RPMI8226 (cell line): ENCODE measurements around the gene EML6.

Source experiments
- DNase-seq: peaks from one replicate; pipeline ENCODE4 v3.0.0-alpha.2; 2015

Gene EML6

DNA sequence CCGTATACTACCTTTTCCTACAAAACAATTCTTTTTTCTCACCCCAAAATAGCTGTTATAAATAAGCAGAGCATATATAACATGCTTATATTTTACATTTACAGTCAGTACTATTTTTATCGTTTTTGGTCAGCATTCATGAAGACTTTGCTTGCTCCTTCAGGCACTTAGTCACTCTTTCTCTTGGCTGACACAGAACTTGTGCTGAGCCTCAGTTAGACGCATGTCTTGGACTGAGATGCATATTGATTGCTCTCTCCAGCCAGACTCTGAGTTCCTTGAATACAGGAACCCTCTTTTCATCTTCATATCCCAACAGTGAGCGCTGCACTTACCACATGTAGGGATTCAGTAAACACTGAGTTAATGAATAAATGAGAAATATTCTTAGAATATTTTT, 168.4 kb downstream of the EML6 start:
- DNase-seq: no peak

DNA sequence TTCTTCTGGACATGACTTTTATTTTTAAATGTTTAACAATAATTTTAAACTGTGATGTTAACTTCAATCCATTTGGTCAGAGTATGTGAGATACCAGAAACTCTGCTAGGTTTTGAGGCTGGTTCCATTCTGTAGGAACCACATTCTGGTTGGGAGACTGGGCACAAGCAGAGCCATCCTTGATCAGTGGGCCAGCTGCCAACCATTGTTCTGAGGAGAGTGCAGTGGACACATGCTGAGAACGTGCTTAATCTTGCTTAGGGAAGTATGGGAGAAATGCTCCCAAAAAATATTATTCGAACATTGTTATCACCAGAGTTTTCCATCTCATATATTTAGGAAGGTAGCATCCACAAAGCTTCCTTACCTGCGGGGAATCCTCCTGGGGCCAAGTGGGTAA, 171.0 kb downstream of the EML6 start:
- no peak for DNase-seq

DNA sequence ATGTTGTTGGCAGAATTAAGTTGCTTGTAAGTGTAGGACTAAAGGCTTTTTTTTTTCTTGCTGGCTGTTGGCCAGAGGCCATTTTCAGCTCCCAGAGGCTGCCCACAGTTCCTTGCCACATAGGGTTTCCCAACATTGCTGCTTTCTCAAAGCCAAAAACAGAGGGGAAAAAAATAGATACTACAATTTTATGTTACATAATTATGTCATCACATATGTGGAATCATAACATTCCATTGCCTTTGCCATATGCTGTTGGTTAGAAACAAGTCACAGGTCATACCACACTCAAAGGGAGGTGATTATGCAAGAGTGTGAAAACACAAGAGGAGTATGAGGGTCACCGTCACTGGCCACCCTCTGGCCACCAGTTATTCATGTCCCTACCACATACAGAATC, 172.3 kb downstream of the EML6 start:
- no peak for DNase-seq

DNA sequence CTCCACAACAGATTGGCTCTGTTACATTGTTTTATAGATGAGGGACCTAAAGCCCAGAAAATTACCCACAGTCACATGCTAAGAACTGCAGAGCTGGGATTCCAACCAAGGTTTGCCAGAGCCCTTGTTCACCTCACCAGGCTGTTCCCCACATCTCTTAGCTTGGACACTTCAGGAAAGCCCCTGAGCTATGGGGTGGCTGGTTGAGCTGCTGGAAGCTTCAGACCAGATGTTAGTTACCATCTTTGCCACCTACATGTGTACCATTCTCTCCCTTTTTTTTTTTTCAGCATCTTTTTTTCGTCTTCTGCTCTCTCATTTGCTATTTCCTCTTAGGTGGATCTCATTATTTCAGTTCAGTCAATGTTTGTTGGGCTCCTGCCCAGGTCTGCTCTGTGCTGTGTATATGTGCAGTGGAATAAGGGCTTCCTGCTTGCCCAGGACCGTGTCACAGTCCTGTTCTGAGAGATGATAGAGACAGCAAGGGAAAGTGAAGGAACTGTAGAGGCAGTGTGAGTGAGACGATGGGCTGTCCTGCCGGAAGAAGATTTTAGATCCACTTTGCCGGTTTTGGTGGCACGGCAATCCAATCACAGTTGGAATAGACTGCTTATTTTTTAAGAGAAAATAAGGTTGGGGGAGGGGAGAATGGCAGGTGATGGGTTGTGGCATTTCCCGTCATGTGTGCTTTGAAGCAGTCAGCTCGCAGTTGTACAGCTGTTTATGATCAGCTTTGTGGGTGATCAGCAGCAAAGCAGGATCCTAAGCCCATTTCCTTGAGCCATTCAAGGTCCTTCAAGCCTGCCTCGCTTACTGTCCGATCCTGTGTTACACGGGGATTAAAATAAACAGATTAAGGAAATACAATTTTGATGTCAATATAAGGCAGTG, 174.2 kb downstream of the EML6 start:
- no peak for DNase-seq

DNA sequence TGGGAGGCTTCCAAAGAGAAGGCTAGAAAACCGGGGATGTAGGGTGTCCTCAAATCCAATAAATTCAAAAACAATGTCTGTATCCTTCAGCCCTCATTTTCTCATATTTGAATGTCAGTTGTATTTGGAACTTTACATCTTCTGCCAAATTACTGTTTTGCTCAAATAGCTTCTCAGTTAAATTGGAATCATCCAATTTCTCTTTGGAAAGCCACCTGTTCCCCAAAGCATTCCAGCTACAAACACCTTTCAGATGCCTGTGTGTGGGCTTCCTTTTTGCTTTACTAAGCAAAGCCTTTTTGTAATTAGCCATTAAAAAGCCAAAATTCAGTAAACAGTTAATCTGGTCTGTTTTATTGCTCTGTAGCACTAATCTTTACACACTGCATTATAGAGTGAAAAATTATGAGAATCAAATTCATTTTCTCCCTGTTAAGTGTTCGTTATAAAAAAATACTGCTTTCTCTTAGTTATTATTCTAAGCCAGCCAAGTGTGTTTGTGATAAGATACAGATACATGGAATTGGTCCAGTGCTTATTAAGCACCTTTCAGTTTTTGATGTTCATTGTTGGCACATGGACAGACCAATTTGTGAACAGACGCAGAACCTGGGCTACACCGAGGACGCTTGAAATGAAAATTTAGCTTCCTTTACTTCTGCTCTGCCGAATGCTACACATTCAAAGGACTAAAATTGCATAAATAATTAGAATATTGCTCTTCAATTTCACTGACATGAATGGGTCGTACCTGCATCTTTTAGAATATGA, 175.2 kb downstream of the EML6 start:
- no peak for DNase-seq

DNA sequence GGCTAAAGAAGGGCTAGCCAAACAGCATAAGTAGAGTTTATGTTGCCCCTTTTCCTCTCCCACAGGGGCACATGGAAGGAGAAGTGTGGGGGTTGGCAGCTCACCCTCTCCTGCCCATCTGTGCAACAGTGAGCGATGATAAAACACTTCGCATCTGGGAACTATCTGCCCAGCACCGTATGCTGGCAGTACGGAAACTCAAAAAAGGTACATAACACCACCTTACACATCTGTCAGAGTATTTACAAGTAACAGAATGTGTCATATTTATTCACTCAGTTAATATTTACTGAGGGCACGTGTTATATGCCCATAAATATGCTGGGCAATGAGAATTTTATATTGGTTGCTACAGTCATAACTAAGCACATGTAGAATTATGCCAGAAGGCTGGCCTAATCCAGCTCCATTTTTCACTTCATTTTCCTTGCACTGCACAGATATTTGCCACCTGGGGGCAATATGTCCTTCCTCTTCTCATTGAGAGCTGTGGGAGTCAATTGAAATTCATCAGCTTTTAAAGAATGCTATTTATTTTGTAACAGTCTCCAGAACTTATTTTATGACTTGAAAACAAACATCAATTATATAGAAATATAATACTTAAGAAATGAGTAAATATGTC, 176.2 kb downstream of the EML6 start:
- peak; percentile 37 for DNase-seq

DNA sequence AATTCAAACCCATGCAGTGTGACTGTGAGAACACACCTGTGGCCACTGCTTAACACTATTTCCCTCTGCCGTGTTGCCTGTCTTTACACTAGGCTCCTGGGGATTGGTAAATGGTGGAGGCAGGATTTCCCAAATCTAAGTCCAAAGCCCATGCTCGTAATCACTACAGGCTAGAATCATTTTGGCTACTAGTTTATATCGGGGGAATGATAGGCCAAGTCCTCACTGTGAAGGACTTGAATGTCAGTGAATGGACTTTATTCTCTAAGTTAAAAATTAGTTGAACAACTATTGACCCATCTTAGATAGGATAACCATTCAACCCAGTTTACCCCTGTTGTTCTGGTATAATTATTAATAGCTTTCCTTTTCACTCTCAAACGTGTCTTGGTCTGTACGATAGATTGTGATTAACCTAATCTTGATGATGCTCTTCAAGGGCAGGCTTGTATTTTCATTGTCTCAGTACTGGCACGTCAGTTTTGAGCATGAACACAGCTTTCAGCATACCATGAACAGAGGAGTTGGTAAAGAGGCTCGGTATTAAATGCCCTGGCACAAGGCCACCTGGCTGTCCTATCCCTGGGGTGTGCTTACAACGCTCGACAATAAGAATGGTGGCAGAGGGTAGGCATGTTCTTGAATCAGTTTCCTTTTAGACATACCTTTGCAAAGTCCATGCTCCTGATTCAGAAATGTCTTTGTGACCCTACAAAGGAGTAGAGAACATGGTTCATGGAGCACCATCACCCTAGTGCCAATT, 177.9 kb downstream of the EML6 start:
- DNase-seq: no peak

DNA sequence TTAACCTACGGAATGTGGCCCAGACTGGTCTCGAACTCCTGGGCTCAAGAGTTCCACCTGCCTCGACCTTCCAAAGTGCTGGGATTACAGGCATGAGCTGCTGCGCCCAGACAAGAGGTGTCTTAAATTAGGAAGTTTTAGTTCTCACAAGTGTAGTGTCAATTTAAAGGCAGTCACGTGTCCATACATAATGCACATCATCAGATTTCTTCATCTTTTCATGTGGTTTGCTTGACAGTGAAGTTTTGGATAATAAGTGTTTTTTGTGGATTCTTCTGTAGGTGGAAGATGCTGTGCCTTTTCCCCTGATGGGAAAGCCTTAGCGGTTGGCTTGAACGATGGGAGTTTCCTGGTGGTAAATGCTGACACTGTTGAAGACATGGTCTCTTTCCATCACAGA, 179.3 kb downstream of the EML6 start:
- no peak for DNase-seq

DNA sequence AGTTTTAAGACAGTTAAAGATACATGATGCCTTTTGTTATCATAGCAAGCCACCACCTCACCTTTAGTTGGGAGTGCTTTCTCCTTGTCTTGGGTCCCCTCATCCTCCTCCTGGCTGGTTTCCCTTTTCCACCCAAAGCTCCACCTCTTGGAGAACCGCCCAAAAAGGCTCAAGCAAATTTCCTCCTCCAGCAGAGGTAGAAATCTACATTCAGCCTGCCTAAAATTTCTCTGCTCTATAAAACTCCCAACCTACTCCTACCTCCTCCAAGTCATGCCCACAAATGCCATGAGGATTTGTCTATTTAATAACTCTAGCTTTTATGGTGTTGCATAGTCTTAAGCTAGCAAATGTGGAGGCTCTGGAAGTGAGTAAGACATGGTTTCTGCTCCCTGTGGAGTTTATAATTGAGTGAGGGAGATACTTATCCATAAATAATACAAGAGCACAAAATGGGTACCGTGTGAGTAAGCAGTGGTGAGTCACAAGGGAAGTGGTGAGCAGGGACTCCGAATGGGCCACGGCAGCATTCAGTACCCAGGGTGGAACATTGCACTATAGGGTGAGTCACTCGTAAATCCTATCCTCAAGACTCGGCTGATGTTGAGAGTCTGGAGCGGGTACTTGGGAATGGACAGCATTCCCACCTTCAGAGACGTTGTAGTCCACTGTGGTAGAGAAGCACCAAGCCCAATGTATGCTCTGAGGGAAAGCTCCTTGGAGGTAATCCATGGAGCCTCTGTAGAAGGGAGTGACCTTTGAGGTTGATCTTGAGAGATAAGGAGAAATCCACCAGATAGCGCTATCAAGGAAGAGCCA, 180.5 kb downstream of the EML6 start:
- no peak for DNase-seq

DNA sequence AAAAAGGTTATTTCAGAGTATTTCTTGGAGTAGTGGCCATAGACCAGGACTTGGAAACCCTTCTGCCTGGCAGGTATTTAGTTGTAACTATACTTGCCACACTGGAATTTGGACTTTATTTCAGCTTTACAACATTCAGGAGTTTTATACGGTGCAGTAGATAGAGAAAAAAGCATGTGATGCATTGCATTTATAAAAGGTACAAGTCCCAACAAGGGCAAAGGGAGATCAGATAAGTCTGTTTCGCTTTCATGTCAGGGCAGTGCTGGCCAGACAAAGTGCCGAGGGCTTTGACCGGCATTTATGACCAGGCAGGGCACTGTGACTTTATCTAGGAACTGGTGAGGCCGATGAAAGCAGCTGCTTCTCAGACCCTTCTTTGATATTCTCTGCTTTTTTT, 181.4 kb downstream of the EML6 start:
- no peak for DNase-seq

DNA sequence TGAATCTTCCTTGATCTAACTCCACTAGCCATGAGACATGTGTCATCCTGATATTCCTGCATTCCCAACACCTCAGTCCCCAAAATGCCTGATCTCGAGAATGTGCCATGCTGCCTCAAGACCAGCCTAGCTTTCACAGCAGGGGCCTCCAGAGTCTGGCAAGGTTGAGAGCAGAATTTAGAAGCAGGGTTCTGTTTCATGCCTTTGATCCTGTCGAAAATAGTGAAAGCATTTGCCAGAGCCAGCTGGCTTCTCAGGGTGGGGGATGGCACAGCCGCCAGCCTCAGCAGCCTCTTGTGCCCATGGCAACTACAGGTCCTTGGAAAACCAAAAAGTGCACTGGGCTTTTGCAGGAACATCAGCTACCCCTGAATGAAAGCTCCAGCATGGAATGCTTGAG, 183.3 kb downstream of the EML6 start:
- no peak for DNase-seq

DNA sequence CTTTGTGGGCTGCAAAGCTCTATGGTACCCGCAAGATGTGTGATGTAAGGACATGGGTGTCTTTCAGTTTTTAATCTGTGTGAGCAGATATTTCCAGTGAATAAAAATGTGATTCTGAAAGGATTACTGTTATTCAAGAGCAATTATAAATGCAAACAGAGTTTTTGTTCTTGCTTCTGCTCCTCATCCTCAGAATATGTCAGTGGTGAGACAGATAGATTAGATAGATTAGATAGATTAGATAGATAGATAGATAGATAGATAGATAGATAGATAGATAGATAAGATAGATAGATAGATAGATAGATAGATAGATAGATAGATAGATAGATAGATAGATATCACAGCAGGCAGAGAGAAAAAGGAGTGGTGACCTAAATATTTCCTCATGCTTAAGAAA, 184.2 kb downstream of the EML6 start:
- DNase-seq: no peak

DNA sequence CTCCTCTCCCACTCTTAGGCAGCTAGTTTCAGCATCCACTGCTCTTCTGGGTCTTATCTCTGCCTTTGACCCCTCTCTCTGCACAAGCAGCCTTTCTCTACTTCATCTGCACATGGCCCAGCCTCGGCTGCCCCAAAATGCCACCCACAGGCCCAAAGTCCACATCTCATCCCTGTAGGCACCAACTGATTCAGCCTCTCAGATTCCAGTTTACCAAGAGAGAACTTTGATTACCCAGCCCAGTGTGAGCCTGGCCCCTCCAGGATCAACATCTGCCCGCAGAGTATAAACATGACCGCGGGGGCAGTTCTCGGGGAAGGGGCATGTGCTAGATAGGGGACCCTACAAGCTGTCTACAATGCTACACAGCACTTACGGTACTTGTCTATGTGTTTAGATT, 185.1 kb downstream of the EML6 start:
- DNase-seq: no peak

DNA sequence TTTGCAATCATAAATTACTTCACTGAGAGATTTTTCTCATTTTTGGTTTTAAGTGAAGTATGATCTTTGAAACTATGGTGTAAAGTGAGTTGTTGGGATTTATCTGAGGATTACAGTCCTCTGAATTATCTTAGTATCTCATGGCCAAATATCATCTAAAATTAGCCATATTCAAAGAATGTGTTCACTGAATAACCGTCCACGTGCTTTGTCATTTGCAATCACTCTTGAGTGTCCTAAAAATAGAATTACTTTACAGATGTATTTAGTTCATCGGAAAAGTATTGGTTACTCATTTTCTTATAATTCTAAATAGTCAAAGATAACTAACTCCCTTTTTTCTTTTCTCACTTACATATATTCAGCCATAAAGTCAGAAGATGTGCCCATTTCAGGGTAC, 185.5 kb downstream of the EML6 start:
- DNase-seq: no peak

DNA sequence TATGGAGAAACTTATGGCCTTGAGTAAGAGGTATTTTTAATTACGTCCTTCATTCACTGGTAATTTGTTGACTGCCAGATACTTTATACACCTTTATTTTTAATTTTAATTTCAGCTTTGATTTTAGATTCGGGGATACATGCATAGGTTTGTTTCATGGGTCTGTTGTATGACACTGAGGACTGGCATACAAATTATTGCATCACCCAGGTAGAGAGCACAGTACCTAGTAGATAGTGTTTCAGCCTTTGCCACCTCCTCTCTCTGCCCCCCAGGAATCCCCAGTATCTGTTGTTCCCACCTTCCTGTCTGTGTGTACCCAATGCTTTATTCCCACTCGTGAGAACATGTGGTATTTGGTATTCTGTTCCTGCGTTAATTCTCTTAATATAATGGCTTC, 188.8 kb downstream of the EML6 start:
- no peak for DNase-seq

DNA sequence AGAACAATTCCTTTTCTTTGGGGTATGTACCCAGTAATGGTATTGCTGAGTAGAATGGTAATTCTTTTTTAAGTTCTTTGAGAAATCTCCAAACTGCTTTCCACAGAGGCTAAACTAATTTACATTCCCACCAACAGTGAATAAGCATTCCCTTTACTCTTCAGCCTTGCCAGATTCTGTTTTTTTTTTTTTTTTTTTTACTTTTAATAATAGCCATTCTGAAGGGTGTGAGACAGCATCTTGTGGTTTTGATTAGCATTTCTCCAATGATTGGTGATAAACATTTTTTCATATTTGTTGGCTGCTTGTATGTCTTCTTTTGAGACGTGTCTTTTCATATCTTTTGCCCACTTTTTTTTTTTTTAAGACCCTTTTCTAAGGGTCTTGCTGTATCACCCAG, 189.4 kb downstream of the EML6 start:
- DNase-seq: no peak

DNA sequence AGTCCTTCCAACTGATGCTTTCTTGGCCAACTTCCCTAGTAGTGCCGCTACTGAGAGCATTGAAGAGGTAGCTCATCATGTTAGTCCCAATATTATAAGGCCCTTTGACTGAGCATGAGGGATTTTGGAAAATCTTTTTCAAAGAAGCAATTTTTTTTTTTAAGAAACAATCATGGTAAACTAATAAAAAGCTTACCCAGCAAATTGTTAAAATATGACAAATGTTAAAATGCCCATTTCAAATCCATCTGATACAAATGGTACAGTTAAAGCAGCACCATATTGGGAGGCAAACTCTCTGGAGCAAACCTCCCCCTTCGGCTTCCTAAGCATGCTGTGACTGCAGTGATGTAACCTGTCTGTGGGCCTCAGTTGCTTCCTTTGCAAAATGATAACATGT, 191.2 kb downstream of the EML6 start:
- DNase-seq: no peak

DNA sequence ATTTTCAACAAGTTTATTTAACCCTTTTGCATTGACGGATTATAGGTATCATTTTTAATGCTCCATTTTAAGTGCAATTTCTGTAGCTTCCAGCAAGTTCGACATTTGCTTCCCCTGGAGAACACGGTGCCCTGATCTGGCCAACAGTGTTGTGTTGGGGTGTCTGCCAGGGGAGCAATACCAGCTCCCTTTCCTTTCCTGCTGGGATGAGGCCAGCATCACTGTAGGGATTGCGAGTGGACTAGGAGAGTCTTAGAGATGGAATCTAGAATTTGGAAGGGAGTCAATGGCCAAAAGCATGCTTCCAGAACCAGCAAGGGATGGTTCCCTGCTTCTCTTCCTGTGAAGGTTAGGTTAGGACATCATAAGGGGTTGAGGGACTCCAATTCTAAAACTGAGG, 191.6 kb downstream of the EML6 start:
- no peak for DNase-seq

DNA sequence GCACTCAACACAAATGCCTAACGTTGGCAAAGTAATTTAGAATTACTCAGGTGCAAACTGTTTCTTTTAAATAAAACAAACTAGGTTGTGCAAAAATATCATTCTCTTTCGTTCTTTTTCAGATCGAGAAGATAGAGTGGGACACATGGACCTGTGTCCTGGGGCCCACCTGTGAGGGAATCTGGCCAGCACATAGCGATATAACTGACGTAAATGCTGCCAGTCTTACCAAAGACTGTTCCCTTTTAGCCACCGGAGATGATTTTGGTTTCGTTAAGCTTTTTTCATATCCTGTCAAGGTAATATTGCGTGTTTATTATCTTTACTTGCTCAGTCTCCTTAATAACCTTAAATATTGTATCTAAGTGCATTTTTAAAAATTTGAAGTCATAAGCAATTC, 193.2 kb downstream of the EML6 start:
- no peak for DNase-seq

DNA sequence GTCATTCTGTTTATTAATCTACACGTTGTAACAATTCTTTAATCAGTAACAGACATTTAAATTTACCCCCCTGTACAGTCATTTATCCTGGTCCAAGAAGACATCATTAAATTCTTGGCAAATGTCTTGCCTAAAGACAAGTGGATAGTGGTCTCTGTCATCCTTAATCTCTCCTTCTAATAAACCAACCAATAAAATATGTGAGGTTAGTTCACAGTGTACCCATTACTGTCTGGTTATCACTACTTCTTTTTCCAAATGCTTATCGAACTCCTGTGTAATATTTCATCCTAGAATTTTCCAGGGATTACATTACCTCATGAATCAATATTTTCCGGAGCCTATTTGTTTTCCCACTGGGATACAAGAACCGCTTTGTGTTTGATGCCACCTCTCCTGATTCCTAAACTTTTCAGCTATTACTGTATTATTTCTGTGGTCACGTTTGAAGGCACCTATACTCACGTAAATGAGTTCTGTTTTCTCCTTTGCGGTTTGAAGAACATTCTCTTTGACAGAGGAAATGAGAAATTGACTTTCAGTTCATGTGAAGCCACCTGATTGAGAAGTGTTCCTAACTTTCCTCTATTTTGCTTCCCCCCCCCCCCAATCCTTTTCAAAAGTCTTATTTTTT, 195.3 kb downstream of the EML6 start:
- peak; percentile 43 for DNase-seq

DNA sequence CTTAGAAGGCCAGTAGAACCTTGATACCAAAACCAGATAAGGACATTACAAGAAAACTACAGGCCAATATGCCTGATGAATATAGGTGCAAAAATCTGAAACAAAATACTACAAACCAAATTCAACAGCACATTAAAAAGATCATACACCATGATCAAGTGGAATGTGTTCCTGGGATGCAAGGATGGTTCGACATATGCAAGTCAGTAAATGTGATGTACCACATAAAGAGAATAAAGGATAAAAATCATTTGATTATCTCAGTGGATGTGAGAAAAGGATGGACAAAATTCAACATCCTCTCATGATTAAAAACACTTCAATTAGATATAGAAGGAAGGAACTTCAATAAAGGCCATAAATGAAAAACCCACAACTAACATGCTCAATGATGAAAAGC, 197.2 kb downstream of the EML6 start:
- DNase-seq: no peak

DNA sequence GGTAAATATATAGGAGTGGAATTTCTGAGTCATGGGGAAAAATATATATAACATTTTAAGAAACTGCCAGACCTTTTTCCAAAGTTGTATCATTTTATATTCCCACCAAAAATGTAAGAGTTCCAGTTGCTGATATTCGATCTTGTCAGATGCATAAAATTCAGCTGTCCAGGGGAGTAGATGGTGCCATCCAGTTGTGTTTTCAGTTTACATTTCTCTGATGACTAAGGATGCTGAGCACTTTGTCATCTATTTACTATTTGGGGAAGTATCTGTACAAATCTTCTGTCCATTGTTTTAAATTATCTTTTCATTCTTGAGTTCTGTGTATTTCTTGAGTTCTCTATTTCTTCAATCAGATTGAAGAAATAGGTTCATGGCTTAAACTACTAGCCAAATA, 200.7 kb downstream of the EML6 start:
- no peak for DNase-seq
